GM12878 (cell line): ENCODE data around the gene UPF1.

Source experiments
- BCL11A ChIP-seq: IDR thresholded peaks from 2 replicates; pipeline ENCODE4 v1.6.1; 2011; ENCODE audit warnings: low read depth, low read length
- GATAD2B ChIP-seq: fragments of 450-650 bp; conservative IDR thresholded peaks from 2 replicates; pipeline ENCODE4 v1.6.1; 2017; ENCODE audit warnings: low read depth, mild to moderate bottlenecking, moderate library complexity
- USF2 ChIP-seq: IDR thresholded peaks from 2 replicates; pipeline ENCODE4 v1.6.1; 2011; ENCODE audit warnings: low read depth, low read length, improper control_type of control experiment, borderline replicate concordance
- YY1 ChIP-seq: IDR thresholded peaks from 2 replicates; pipeline ENCODE4 v1.6.1; 2011; ENCODE audit warnings: low read depth, mild to moderate bottlenecking, low read length

- TF ChIP-seq BCL11A (no peak), USF2 (no peak), YY1 (no peak), GATAD2B (no peak)
Measured at GRCh38 chr19:18904334-18905057, 72.7 kb downstream of the UPF1 start.
